SKM-1 treated with dmso at 0.1 percent for 144 hours (cell line): ENCODE data around the gene NDUFB8.
A peak's percentile ranks its signal among the peaks of the same experiment; 100 is the strongest.

Experiments used
- DNase-seq: peaks from one replicate; lab custom pipeline; 2025; ENCODE audit not compliant: unreplicated experiment; lab: John Stamatoyannopoulos, UW

The NDUFB8 gene

GRCh38 chr10:100508266-100508665 lies 21.4 kb downstream of the NDUFB8 start:
- DNase-seq: no peak

- DNase-seq: no peak
Observed at GRCh38 chr10:100507357-100507732, 22.3 kb downstream of the NDUFB8 start.

GRCh38 chr10:100506596-100507356 lies 22.9 kb downstream of the NDUFB8 start:
- no peak for DNase-seq

GRCh38 chr10:100505164-100505563 lies 24.5 kb downstream of the NDUFB8 start:
- DNase-seq: no peak

GRCh38 chr10:100504096-100504495 lies 25.6 kb downstream of the NDUFB8 start:
- no peak for DNase-seq

- no peak for DNase-seq
Observed at GRCh38 chr10:100502926-100503494, 26.7 kb downstream of the NDUFB8 start.

GRCh38 chr10:100501423-100501822 lies 28.2 kb downstream of the NDUFB8 start:
- DNase-seq: no peak

- no peak for DNase-seq
Observed at GRCh38 chr10:100498059-100498458, 31.6 kb downstream of the NDUFB8 start.

GRCh38 chr10:100496567-100496966 lies 33.1 kb downstream of the NDUFB8 start:
- DNase-seq: no peak

GRCh38 chr10:100490531-100490930 lies 39.1 kb downstream of the NDUFB8 start:
- DNase-seq: no peak

GRCh38 chr10:100489396-100489795 lies 40.3 kb downstream of the NDUFB8 start:
- no peak for DNase-seq

- DNase-seq: no peak
Observed at GRCh38 chr10:100487529-100487928, 42.1 kb downstream of the NDUFB8 start.

GRCh38 chr10:100485801-100486495 lies 43.7 kb downstream of the NDUFB8 start:
- DNase-seq: no peak

GRCh38 chr10:100485366-100485765 lies 44.3 kb downstream of the NDUFB8 start:
- DNase-seq: no peak

GRCh38 chr10:100483876-100484666 lies 45.6 kb downstream of the NDUFB8 start:
- no peak for DNase-seq

- DNase-seq: no peak
Observed at GRCh38 chr10:100482834-100483185, 46.9 kb downstream of the NDUFB8 start.

- peak; percentile 72 for DNase-seq
Observed at GRCh38 chr10:100482181-100482833, 47.4 kb downstream of the NDUFB8 start.

GRCh38 chr10:100481462-100482081 lies 48.1 kb downstream of the NDUFB8 start:
- DNase-seq: peak; percentile 81

GRCh38 chr10:100480002-100480401 lies 49.7 kb downstream of the NDUFB8 start:
- no peak for DNase-seq

- no peak for DNase-seq
Observed at GRCh38 chr10:100479037-100479436, 50.6 kb downstream of the NDUFB8 start.

- DNase-seq: no peak
Observed at GRCh38 chr10:100477970-100478369, 51.7 kb downstream of the NDUFB8 start.
